Measurements from ENCODE around the gene ARL1. TPM values are rescaled to one million over a fixed set of nuclear protein-coding genes. Genes with fewer than 3 reads are reported as not detected.

ARL1 gene
- total and polyA plus RNA-seq, 2 of the 4 experiments (the other 2 are of a cell fraction), result 124 to 163 TPM

DNA sequence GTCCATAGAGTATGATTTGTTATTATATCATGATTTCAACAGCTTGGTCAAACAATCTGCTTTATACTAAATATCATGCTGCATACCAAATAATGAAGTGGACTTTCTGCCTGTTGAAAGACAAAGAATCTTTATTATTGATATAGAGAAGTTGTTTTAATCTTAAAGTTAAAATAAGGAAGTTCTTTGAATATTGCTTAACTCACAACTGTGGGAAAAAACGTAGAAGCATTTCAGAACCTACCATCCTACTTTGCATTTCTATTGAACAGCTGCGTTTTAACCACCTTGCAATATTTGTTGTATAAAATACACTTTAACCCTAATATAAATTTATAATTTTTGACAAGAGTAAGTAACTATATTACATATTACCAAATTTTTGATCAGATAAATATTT is 22.9 kb upstream of the ARL1 start:
- POLR2A ChIA-PET (ENCODE audit: unreplicated experiment), result no interaction called here
- intact Hi-C loops (cut with micrococcal nuclease), result no loop called here
- TF ChIP-seq MAZ (IDR thresholded peaks at IDR 0.05; ENCODE audit: borderline replicate concordance, low read depth, low read length) (no peak), RCOR1 (IDR thresholded peaks at IDR 0.05; ENCODE audit: insufficient replicate concordance, low read length) (no peak), CEBPB (IDR thresholded peaks at IDR 0.05; ENCODE audit: low read depth, low read length) (no peak), FOS (IDR thresholded peaks at IDR 0.05; ENCODE audit: low read depth, low read length) (no peak), RFX5 (IDR thresholded peaks at IDR 0.05; ENCODE audit: low read depth, low read length) (no peak), MXI1 (IDR thresholded peaks at IDR 0.05; ENCODE audit: borderline replicate concordance, low read depth, low read length) (no peak), NFE2L2 (IDR thresholded peaks at IDR 0.05; ENCODE audit: low read depth, low read length) (no peak), MAFK (IDR thresholded peaks at IDR 0.05; ENCODE audit: low read depth, low read length) (no peak), RAD21 (IDR thresholded peaks at IDR 0.05; ENCODE audit: low read length) (no peak), POLR2A (IDR thresholded peaks at IDR 0.05; ENCODE audit: low read depth, low read length) (no peak), CHD1 (IDR thresholded peaks at IDR 0.05; ENCODE audit: low read depth, low read length) (no peak)
- TF ChIP-seq, protein P1, sequence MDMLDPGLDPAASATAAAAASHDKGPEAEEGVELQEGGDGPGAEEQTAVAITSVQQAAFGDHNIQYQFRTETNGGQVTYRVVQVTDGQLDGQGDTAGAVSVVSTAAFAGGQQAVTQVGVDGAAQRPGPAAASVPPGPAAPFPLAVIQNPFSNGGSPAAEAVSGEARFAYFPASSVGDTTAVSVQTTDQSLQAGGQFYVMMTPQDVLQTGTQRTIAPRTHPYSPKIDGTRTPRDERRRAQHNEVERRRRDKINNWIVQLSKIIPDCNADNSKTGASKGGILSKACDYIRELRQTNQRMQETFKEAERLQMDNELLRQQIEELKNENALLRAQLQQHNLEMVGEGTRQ (IDR thresholded peaks at IDR 0.05; ENCODE audit: low read depth, low read length), result no peak
- TF ChIP-seq, protein P2, sequence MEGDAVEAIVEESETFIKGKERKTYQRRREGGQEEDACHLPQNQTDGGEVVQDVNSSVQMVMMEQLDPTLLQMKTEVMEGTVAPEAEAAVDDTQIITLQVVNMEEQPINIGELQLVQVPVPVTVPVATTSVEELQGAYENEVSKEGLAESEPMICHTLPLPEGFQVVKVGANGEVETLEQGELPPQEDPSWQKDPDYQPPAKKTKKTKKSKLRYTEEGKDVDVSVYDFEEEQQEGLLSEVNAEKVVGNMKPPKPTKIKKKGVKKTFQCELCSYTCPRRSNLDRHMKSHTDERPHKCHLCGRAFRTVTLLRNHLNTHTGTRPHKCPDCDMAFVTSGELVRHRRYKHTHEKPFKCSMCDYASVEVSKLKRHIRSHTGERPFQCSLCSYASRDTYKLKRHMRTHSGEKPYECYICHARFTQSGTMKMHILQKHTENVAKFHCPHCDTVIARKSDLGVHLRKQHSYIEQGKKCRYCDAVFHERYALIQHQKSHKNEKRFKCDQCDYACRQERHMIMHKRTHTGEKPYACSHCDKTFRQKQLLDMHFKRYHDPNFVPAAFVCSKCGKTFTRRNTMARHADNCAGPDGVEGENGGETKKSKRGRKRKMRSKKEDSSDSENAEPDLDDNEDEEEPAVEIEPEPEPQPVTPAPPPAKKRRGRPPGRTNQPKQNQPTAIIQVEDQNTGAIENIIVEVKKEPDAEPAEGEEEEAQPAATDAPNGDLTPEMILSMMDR (conservative IDR thresholded peaks at IDR 0.05; ENCODE audit: low read depth, low read length), result no peak
- TF ChIP-seq, protein P3, sequence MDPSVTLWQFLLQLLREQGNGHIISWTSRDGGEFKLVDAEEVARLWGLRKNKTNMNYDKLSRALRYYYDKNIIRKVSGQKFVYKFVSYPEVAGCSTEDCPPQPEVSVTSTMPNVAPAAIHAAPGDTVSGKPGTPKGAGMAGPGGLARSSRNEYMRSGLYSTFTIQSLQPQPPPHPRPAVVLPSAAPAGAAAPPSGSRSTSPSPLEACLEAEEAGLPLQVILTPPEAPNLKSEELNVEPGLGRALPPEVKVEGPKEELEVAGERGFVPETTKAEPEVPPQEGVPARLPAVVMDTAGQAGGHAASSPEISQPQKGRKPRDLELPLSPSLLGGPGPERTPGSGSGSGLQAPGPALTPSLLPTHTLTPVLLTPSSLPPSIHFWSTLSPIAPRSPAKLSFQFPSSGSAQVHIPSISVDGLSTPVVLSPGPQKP (IDR thresholded peaks at IDR 0.05; ENCODE audit: borderline replicate concordance, low read depth, low read length), result no peak
- no CpG with 5 or more reads among the region's 2 CpGs for WGBS, 2 experiments (ENCODE audit: extremely low coverage in 2 of 2, insufficient read length in 1 of 2)
- no peak overlapping the region for H3K9ac ChIP-seq (ENCODE audit: low read depth, low read length)
- H3K4me1 ChIP-seq (ENCODE audit: control insufficient read depth, insufficient read depth, low read length), result no peaks in the 10 kb centered on the region
- H2BK20ac ChIP-seq (ENCODE audit: low read depth, low read length), result no peak overlapping the region
- BruUV-seq (replicated peaks), result no TSS peak
- no peak overlapping the region for H3K18ac ChIP-seq (ENCODE audit: low read depth, low read length)
- no peak overlapping the region for H2AK9ac ChIP-seq (replicated peaks; ENCODE audit: low read depth, low read length, poor library complexity)
- no peaks in the 10 kb centered on the region for H3K27me3 ChIP-seq (ENCODE audit: control insufficient read depth, insufficient read depth, low read length)
- H4K91ac ChIP-seq (ENCODE audit: insufficient read depth, low read depth, low read length), result no peak overlapping the region
- no peak overlapping the region for H3K23ac ChIP-seq (ENCODE audit: low read depth, low read length)
- H4K8ac ChIP-seq (ENCODE audit: low read depth in 2 of 2, low read length in 2 of 2), result no peak overlapping the region
- H2AK5ac ChIP-seq (ENCODE audit: low read depth, low read length), result no peak overlapping the region
- H3K36me3 ChIP-seq (ENCODE audit: control insufficient read depth, insufficient read depth, low read length), result no peaks in the 10 kb centered on the region
- H3K56ac ChIP-seq (ENCODE audit: extremely low read depth, insufficient read depth, low read length), result no peak overlapping the region
- no peak overlapping the region for H3K27ac ChIP-seq (ENCODE audit: insufficient read depth, low read length)
- no peak overlapping the region for H3K4me3 ChIP-seq (ENCODE audit: insufficient read depth, low read depth, low read length)
- no peak for ATAC-seq (ENCODE audit: low read depth)
- H3K9me1 ChIP-seq (ENCODE audit: insufficient read depth, low read length), result no peaks in the 10 kb centered on the region
- H3K4me2 ChIP-seq (ENCODE audit: low read depth, low read length), result no peak overlapping the region
- CTCF ChIA-PET, result no interaction called here
- dilution Hi-C loops (cut with HindIII; ENCODE audit: low sequenced_read_pairs, unreplicated experiment), result no loop called here
- no peak overlapping the region for H3K4ac ChIP-seq (ENCODE audit: low read depth, low read length)
- no peaks in the 10 kb centered on the region for H4K20me1 ChIP-seq (ENCODE audit: insufficient read depth, low read length)
- no peak for DNase-seq
- H2AFZ ChIP-seq (replicated peaks; ENCODE audit: low read length, poor library complexity), result no peak overlapping the region
- H2BK15ac ChIP-seq (ENCODE audit: low read depth, low read length), result no peak overlapping the region
- no peak overlapping the region for H2BK5ac ChIP-seq (ENCODE audit: low read depth, low read length, poor library complexity, severe bottlenecking)
- no peak overlapping the region for H2BK120ac ChIP-seq (ENCODE audit: low read depth, low read length)
- H3K9me3 ChIP-seq (ENCODE audit: control insufficient read depth, insufficient read depth, low read length), result no peaks in the 10 kb centered on the region
- H4K5ac ChIP-seq (ENCODE audit: low read depth, low read length), result no peak overlapping the region
- no peaks in the 10 kb centered on the region for H3K79me1 ChIP-seq (ENCODE audit: low read depth in 1 of 2, low read length in 2 of 2)
- H3K14ac ChIP-seq (replicated peaks; ENCODE audit: low read depth, low read length), result no peak overlapping the region
- in situ Hi-C loops (cut with MboI; ENCODE audit: low sequenced_read_pairs), result no loop called here
